Upper lobe of left lung (tissue), 6 donors: ENCODE results near the gene MORC1. TPM values are rescaled to one million over a fixed set of nuclear protein-coding genes. Genes with fewer than 3 reads are reported as not detected.

Experiments used
- ATAC-seq, 2 donors: fragments of 200-7000 bp; cut with Tn5 transposase; one replicate each; pipeline ENCODE4 v1.9.1; 2022; ENCODE audit warnings: mild to moderate bottlenecking in 2 of 2, moderate library complexity in 2 of 2; ENCODE audit not compliant: low FRiP score in 2 of 2
- DNase-seq, 2 donors: peaks; one replicate each; pipeline ENCODE4 v3.0.0-alpha.2; 2019 to 2020
- H3K27ac ChIP-seq, 4 donors: fragments of 200-600 bp; sonication (generic); one replicate each; pipeline ENCODE4 v1.5.1; 2016 to 2019
- H3K27me3 ChIP-seq, 4 donors: fragments of 200-600 bp; sonication (generic); one replicate each; pipeline ENCODE4 v1.5.1; 2017 to 2019
- H3K36me3 ChIP-seq, 4 donors: fragments of 200-600 bp; sonication (generic); one replicate each; pipeline ENCODE4 v1.5.1; 2016 to 2019
- H3K4me1 ChIP-seq, 4 donors: fragments of 200-600 bp; sonication (generic); one replicate each; pipeline ENCODE4 v1.5.1; 2018 to 2019
- H3K4me3 ChIP-seq, 4 donors: fragments of 200-600 bp; sonication (generic); one replicate each; pipeline ENCODE4 v1.5.1; 2017 to 2019; ENCODE audit warnings: mild to moderate bottlenecking in 2 of 4, moderate library complexity in 1 of 4
- H3K9me3 ChIP-seq, 4 donors: fragments of 200-600 bp; sonication (generic); one replicate each; pipeline ENCODE4 v1.5.1; 2018 to 2019
- CTCF ChIP-seq, 6 experiments: fragments of 450-650 bp in 4 of 6; fragments of 200-600 bp in 2 of 6; sonication (generic) in 2 of 6; IDR thresholded peaks; one replicate each; pipeline ENCODE4 v1.5.1; 2016 to 2019; ENCODE audit warnings: antibody characterized with exemption in 6 of 6
- EP300 ChIP-seq, 4 donors: sonication (generic); formaldehyde crosslinking; IDR thresholded peaks; one replicate each; pipeline ENCODE4 v1.5.1; 2017; ENCODE audit warnings: antibody characterized with exemption in 4 of 4, control low read depth in 2 of 4
- POLR2A ChIP-seq, 4 donors: fragments of 450-650 bp; IDR thresholded peaks; one replicate each; pipeline ENCODE4 v1.5.1; 2016 to 2017; ENCODE audit warnings: antibody characterized with exemption in 4 of 4, mild to moderate bottlenecking in 2 of 4
- POLR2AphosphoS5 ChIP-seq, 2 donors: sonication (generic); formaldehyde crosslinking; IDR thresholded peaks; one replicate each; pipeline ENCODE4 v1.5.1; 2017; ENCODE audit warnings: antibody characterized with exemption in 2 of 2
- WGBS, 2 donors: methylation state at CpG; one replicate each; pipeline ENCODE4 v1.1.5; 2017 to 2018; 5-methylcytosine and 5-hydroxymethylcytosine counted together
- total RNA-seq, 6 donors: library from RNA; depleted of rRNA in 4 of 6; stranded (reverse); fragments of >200 nt in 4 of 6; gene quantifications; one replicate each; pipeline versions ENCODE4 v1.1.0 to v1.2.1, GENCODE V29; 2016 to 2021
- donor health status: DM: no; HTN: no; CAD: no; lungs with moderate emphysema.
- donor health status: DM: no; HTN: yes; CAD: no; lungs with severe emphysema.

Gene MORC1
- total RNA-seq, 6 donors from 2014 or later: 0.15 TPM; not detected in 5

DNA sequence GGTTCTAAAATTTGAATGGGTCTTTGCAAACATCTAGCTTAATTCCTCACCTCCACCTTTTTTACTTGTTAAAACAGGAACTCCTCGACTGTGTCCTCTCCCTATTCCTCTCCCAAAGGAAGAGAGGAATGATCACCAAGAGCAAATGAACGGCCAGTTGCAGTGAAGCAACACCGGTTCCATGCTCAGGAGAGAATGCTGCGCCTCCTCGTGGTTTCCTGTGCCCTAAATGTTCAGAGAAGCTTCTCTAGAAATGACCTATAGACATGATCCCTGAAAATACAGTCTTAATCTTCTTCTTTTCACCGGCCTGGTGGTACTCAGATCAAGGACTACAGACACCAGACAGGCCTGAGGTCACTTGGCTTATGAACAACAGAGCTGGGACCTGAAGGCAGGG, 99.1 kb downstream of the MORC1 start:
- H3K4me1 ChIP-seq: no peaks in the 10 kb centered on the region
- no peak overlapping the region for H3K4me3 ChIP-seq
- H3K36me3 ChIP-seq: no peaks in the 10 kb centered on the region
- no peak for TF ChIP-seq EP300 (IDR thresholded peaks at IDR 0.05)
- no peak for TF ChIP-seq POLR2AphosphoS5 (IDR thresholded peaks at IDR 0.05)
- TF ChIP-seq POLR2A (IDR thresholded peaks at IDR 0.05): no peak
- TF ChIP-seq CTCF (IDR thresholded peaks at IDR 0.05): no peak
- H3K27ac ChIP-seq: no peak overlapping the region
- H3K9me3 ChIP-seq: no peaks in the 10 kb centered on the region
- 57 to 73% methylated on average over 6 of the region's 6 CpGs for WGBS, 2 donors
- H3K27me3 ChIP-seq: no peaks in the 10 kb centered on the region
- no peak for ATAC-seq
- no peak for DNase-seq

- no peak for ATAC-seq
- WGBS, 2 donors: 63 to 73% methylated on average over 3 of the region's 3 CpGs
- Histone ChIP-seq H3K4me3 (no peak overlapping the region), H3K4me1 (no peaks in the 10 kb centered on the region), H3K27me3 (no peaks in the 10 kb centered on the region), H3K9me3 (no peaks in the 10 kb centered on the region), H3K27ac (no peak overlapping the region), H3K36me3 (no peaks in the 10 kb centered on the region)
- no peak for TF ChIP-seq POLR2A (IDR thresholded peaks at IDR 0.05)
- TF ChIP-seq CTCF (IDR thresholded peaks at IDR 0.05): no peak
- TF ChIP-seq EP300 (IDR thresholded peaks at IDR 0.05): no peak
- no peak for TF ChIP-seq POLR2AphosphoS5 (IDR thresholded peaks at IDR 0.05)
- no peak for DNase-seq
Measured at GRCh38 chr3:109005443-109005842, 112.5 kb downstream of the MORC1 start.

GRCh38 chr3:108998436-108998835, 119.5 kb downstream of the MORC1 start:
- no peak for DNase-seq
- no peak for TF ChIP-seq POLR2A (IDR thresholded peaks at IDR 0.05)
- no peak for TF ChIP-seq POLR2AphosphoS5 (IDR thresholded peaks at IDR 0.05)
- TF ChIP-seq CTCF (IDR thresholded peaks at IDR 0.05): no peak
- TF ChIP-seq EP300 (IDR thresholded peaks at IDR 0.05): no peak
- H3K27ac ChIP-seq: no peak overlapping the region

DNA sequence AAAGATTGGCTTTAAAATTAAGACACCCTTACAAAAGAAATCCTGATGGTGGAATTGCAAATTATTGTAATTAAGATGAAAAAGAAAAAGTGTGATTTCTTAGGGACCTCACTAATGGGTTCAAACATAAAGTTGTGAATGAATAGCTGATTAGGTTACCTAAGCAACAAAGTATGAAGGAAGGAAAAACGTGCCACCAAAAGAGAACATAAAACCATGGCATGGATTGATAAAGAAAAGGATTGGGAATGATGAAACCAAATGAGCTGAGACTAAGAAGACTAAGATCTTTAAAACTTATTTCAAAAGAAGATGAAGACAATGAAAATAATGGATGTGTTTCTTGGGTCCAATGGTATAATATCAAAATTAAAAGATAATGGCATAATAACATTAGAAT, 132.1 kb downstream of the MORC1 start:
- TF ChIP-seq POLR2A (IDR thresholded peaks at IDR 0.05): no peak
- TF ChIP-seq EP300 (IDR thresholded peaks at IDR 0.05): no peak
- no peak for TF ChIP-seq CTCF (IDR thresholded peaks at IDR 0.05)
- no peak for TF ChIP-seq POLR2AphosphoS5 (IDR thresholded peaks at IDR 0.05)
- DNase-seq (no peak), ATAC-seq (no peak)
- H3K27ac ChIP-seq: no peak overlapping the region
- H3K4me3 ChIP-seq: no peak overlapping the region
- no peaks in the 10 kb centered on the region for H3K27me3 ChIP-seq
- WGBS, 2 donors: 2 to 4% methylated on average over 1 of the region's 1 CpG
- no peaks in the 10 kb centered on the region for H3K9me3 ChIP-seq
- no peaks in the 10 kb centered on the region for H3K36me3 ChIP-seq
- no peaks in the 10 kb centered on the region for H3K4me1 ChIP-seq

More at GRCh38 chr3:108998436-108998835, 119.5 kb downstream of the MORC1 start:
- WGBS, 2 donors: 67 to 73% methylated on average over 3 of the region's 3 CpGs
- no peaks in the 10 kb centered on the region for H3K4me1 ChIP-seq
- no peak overlapping the region for H3K4me3 ChIP-seq
- H3K9me3 ChIP-seq: no peaks in the 10 kb centered on the region
- ATAC-seq: no peak
- H3K36me3 ChIP-seq: no peaks in the 10 kb centered on the region
- H3K27me3 ChIP-seq: no peaks in the 10 kb centered on the region

DNA sequence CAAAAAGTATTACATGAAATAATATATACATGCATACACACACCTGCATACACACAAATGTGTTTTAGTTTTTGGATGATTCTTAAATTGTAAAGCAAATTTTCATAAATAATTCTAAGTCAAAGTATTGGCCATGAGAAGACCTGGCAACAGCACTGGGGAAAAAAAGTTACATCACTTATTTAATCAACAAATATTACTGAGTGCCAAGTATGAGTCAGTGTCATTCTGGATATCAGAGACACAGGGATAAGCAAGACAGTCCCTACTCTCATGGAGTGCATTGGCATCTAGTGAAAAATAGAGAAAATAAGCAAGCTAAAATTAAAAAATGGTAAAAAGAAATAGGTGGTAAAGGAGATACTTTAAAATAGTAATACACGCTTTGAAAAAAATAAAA, 134.9 kb downstream of the MORC1 start:
- Histone ChIP-seq H3K4me3 (no peak overlapping the region), H3K27ac (no peak overlapping the region), H3K36me3 (no peaks in the 10 kb centered on the region), H3K9me3 (no peaks in the 10 kb centered on the region), H3K27me3 (no peaks in the 10 kb centered on the region), H3K4me1 (no peaks in the 10 kb centered on the region)
- ATAC-seq (no peak), DNase-seq (no peak)
- TF ChIP-seq CTCF (IDR thresholded peaks at IDR 0.05) (no peak), EP300 (IDR thresholded peaks at IDR 0.05) (no peak), POLR2A (IDR thresholded peaks at IDR 0.05) (no peak), POLR2AphosphoS5 (IDR thresholded peaks at IDR 0.05) (no peak)
- WGBS, 2 donors: 96 to 100% methylated on average over 1 of the region's 1 CpG
